NCI-H1048 (cell line): ENCODE measurements around the gene MAGIX.

Experiments used
- DNase-seq: peaks from one replicate; lab custom pipeline; 2025; lab: John Stamatoyannopoulos, UW

Gene MAGIX

DNA sequence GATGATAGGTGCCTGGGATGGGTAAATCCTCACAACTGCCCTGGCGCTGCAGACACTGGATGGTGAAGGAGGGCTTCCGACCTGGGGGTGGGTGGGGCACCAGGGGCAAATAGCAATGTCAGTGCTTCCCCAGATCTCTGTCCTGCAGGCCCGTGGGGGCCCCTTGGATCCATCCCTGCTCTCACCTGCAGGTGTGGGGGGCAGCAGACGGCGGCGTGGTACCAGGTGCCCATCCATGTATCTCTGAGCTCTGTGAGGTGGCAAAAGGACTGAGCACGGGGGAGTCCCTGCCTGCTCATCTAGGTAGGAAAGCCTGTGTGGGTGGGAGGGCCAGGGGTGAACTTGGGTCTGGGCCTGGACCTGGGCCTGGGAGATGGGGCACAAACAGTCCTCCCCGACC lies 44.0 kb downstream of the MAGIX start:
- no peak for DNase-seq

DNA sequence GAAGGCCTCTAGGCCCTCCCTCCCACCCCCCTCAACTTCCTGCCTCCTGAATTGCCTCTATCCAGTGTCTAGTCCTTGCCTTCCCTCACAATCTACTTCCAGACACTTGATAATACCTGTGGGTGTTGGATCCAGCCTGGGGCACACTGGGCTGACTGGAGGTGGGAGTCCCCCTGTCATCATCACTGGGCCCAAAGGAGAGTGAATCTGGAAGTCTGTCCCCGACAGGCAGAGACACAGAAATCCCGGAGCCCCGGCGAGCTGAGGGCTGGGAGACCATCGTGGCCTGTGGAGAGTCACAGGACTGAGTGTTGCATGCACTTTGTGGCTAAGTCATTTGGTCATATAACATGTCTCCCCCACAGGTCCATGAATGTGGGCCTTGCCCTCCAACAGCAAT lies 45.8 kb downstream of the MAGIX start:
- no peak for DNase-seq

DNA sequence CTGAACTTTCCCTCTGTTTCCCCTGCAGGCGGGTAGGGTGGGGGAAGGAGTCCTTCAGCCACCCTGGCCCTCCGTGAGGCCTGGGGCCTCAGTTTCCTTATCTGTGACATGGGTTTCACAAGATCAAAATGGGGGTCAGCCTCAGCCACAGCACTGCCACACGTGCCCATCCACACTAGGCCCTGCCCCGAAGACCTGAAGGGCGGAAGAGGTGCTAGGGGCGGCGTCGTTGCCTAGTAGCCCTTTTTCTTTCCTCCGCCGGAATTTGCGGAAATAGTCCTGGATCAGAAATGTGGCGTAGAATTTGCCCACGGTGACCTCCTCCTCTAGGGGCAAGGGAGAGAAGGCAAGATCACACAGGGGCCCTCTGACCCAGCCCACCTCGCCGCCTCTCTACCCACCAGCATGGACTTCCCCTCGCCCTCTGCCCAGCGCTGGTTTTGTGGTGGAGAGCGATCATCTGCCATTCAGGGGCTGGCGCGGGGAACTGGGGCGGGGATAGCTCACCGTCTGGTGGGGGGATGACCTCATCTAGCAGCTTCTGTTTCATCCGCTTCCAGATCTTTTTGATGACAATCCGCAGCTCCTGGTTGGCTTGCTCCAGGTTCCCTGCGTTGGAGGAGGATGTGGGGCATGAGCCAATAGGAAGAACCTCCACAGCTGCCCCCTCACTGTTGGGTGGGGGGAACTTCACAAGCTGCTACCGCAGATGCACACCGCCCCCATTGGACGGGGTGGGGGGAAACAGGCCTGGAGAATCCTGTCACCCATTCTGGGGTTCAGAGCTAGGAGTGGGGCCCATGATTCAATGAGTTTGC lies 47.1 kb downstream of the MAGIX start:
- no peak for DNase-seq

DNA sequence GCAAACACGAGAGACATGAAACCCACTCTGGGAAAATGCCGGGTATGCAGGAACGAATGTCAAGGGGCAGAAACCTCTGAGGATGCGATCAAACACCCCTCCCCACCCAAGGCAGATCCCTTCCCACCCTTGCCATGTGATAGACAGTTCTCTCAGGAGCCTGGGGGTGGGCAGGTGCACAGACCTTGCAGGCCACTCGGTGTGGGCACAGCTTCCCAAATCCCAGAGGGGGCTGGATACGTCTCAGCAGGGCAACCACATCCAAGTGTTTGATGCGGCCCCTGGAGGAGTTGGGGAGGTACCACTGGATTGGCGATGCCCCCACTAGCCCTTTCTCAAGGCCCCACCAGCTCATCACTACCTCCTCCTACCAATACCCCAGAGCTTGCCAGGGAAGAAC lies 47.8 kb downstream of the MAGIX start:
- no peak for DNase-seq

DNA sequence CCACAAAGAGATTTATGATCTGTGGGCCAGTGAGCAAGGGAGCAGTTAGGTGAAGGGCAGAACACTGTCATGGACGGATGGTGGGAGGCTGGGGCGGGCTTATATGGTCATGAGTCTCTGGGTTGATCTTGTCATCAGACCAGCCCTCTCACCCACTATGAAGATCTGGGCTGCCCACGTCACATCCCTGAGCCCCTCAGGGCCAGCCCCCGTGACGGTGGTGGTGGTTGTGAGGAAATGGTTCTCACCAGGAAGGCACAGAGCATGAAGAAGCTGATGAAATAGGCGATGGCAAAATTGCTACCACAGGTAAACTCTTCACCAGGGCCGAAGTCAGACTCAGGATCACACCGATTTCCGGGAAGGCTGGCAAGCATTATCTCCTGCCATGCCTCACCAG lies 48.5 kb downstream of the MAGIX start:
- DNase-seq, result no peak

DNA sequence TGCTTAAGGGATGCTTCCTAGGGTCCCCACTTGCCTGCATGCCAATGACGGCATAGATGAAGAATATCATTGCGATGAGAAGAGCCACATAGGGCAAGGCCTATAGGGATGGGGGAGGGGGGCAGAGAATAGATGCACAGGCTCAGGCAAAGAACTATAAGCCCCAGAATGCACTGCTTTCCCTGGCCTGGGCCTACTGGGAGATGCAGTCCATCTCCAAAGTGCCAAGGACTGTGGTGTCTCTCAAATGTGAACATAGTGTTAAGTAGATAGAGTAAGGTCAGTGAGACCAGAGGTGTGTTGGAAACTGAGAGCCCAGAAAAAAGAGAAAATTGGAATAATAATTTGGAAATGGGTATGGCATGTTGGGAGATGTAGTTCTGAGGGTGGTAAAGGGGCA lies 49.7 kb downstream of the MAGIX start:
- DNase-seq, result no peak

DNA sequence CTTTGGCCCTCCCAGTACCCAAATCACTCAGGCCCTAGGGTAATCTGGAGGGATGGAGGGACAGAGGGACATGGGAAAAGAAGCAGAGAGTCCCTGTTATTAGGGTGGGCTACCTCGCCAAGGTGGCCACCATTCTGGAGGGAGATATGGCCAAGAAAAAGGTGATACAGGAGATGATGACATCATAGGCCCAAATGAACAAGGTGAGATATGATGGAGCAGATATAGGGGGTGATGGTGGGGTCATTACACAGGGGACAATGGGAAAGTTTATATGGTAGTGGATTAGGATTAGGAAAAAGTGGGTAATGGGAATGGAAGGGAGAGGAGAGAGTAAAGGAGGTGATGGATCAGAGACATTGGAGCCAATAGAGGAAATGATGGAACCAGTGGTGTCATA lies 50.3 kb downstream of the MAGIX start:
- DNase-seq, result no peak

DNA sequence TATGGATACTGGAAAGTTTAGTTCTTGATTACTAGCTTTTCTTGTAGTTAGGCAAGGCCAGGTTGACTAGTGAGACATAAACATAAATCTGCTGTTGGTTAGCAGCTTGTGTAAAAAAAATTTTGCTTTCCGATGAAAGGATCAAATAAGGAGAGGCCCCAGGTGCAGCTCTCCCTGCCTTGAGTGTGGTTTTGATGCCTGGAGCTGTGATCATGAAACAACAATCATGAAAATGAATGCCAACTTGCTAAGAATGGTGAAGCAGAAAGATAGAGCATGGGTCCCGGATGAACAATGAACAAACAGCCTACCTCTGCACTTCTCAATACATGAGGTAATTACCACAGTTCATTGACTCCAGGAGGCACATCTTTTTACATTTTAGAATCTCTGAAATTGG lies 51.9 kb downstream of the MAGIX start:
- DNase-seq, result no peak

DNA sequence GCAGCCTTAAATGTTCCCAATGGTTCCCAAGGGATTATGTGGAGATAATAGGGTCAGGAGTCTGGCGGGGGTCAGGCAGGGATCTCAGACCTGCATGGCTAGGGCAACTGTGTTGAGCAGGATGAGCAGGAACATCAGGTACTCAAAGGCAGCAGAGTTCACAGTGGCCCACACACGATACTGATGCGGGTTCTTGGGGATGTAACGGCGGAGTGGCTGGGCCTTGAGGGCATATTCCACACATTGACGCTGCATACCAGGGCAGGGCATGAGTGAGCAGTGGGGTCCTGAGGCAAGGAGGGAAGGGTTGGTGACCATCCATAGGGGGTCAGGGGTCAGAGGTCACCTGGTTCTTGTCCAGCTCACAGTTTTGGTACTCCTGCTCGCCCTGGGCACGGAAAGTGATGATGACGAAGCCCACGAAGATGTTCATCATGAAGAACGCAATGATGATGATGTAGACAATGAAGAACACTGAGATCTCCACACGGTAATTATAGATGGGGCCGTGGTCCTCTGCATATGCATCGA lies 52.5 kb downstream of the MAGIX start:
- no peak for DNase-seq
